Activated B cell treated with CpG ODN at 0.5 μM for 24 hours (primary cell): ENCODE data around the gene CERS1. TPM values are rescaled to one million over a fixed set of nuclear protein-coding genes. Genes with fewer than 3 reads are reported as not detected.
A peak's percentile ranks its signal among the peaks of the same experiment; 100 is the strongest.

ENCODE experiments used
- ATAC-seq: fragments of 200-7000 bp; cut with Tn5 transposase; one replicate; pipeline ENCODE4 v1.10.0; 2021; ENCODE audit warnings: low read depth, mild to moderate bottlenecking, moderate library complexity
- CTCF ChIA-PET: fragments of 350-600 bp; sonication (Branson Sonifier 250); formaldehyde crosslinking; loops from one replicate; lab custom pipeline; 2021; ENCODE audit warnings: antibody characterized with exemption; lab: Charles Lee
- POLR2A ChIA-PET: fragments of 350-600 bp; sonication (Branson Sonifier 250); formaldehyde crosslinking; loops from one replicate; lab custom pipeline; 2021; ENCODE audit warnings: antibody characterized with exemption; lab: Charles Lee
- DNase-seq: peaks from one replicate; pipeline ENCODE4 v3.0.0; 2022
- H3K27ac Mint-ChIP-seq: one replicate; pipeline ENCODE4 v1.8.0; 2020; ENCODE audit warnings: mixed read lengths
- H3K27me3 Mint-ChIP-seq: one replicate; pipeline ENCODE4 v1.8.0; 2021; ENCODE audit warnings: mixed read lengths
- H3K36me3 Mint-ChIP-seq: one replicate; pipeline ENCODE4 v1.8.0; 2021; ENCODE audit warnings: low read depth, mixed read lengths
- H3K4me1 Mint-ChIP-seq: one replicate; pipeline ENCODE4 v1.8.0; 2021; ENCODE audit warnings: mixed read lengths
- H3K4me3 Mint-ChIP-seq: one replicate; pipeline ENCODE4 v1.8.0; 2020; ENCODE audit warnings: mild to moderate bottlenecking, mixed read lengths
- H3K9me3 Mint-ChIP-seq: one replicate; pipeline ENCODE4 v1.8.0; 2020; ENCODE audit warnings: mixed read lengths
- intact Hi-C: fragments of 100-400 bp; cut with micrococcal nuclease; formaldehyde crosslinking; loops from one replicate; pipeline ENCODE4 v1.15.1; 2024
- total RNA-seq: library from RNA; stranded (reverse); gene quantifications from 2 replicates; pipeline ENCODE4 v1.2.3, GENCODE V29; 2022
- TF ChIP-seq, protein P1 (sequence below): fragments of 200-600 bp; IDR thresholded peaks from one replicate; pipeline ENCODE4 v1.8.0; 2022; ENCODE audit warnings: antibody characterized with exemption, mild to moderate bottlenecking

The CERS1 gene
- total RNA-seq, 1 donor from 2014 or later = not detected

DNA sequence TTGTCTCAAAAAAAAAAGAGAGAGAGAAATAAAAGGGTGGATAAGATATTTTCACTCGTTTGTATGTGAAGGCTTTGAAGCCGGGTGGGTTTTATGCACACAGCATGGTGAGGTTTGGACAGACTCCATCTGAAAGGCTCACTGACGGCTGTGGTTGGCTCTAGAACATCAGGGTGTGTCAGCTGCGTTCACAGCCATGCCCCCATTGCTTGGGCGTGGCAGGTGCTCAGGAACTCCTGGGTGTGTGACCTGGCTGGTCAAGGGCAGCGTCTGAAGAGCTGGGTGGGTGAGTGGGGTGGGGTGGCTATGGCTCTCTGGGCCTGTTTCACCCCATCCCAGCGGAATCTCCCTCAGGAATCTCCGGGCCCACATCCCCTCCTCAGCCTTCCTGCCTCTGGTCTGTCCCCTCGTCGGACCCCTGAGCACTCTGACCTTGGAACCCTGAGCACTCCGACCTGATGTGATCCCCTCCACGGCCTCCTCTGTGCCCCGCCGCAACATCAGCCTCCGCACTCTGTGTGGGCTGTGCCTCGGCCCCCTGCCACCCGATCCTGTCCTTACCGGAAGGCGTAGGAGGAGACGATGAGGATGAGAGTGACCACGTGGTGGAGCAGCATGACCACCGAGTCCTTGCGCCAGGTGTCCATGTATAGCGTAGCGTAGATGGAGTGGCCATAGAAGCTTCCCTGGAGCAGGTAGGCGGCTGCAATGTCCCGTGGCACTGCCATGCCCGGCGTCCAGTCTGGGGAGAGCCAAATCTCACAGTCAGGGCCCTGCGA, 12.2 kb downstream of the CERS1 start:
- no peak overlapping the region for H3K4me3 Mint-ChIP-seq
- no peaks in the 10 kb centered on the region for H3K9me3 Mint-ChIP-seq
- no peaks in the 10 kb centered on the region for H3K36me3 Mint-ChIP-seq
- ChIA-PET CTCF (no interaction called here), POLR2A (no interaction called here)
- DNase-seq (no peak), ATAC-seq (no peak)
- TF ChIP-seq, protein P1, sequence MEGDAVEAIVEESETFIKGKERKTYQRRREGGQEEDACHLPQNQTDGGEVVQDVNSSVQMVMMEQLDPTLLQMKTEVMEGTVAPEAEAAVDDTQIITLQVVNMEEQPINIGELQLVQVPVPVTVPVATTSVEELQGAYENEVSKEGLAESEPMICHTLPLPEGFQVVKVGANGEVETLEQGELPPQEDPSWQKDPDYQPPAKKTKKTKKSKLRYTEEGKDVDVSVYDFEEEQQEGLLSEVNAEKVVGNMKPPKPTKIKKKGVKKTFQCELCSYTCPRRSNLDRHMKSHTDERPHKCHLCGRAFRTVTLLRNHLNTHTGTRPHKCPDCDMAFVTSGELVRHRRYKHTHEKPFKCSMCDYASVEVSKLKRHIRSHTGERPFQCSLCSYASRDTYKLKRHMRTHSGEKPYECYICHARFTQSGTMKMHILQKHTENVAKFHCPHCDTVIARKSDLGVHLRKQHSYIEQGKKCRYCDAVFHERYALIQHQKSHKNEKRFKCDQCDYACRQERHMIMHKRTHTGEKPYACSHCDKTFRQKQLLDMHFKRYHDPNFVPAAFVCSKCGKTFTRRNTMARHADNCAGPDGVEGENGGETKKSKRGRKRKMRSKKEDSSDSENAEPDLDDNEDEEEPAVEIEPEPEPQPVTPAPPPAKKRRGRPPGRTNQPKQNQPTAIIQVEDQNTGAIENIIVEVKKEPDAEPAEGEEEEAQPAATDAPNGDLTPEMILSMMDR = no peak
- no peaks in the 10 kb centered on the region for H3K4me1 Mint-ChIP-seq
- H3K27me3 Mint-ChIP-seq = peaks cover 4% of the 10 kb centered on the region
- intact Hi-C loops = no loop called here
- H3K27ac Mint-ChIP-seq = no peak overlapping the region

DNA sequence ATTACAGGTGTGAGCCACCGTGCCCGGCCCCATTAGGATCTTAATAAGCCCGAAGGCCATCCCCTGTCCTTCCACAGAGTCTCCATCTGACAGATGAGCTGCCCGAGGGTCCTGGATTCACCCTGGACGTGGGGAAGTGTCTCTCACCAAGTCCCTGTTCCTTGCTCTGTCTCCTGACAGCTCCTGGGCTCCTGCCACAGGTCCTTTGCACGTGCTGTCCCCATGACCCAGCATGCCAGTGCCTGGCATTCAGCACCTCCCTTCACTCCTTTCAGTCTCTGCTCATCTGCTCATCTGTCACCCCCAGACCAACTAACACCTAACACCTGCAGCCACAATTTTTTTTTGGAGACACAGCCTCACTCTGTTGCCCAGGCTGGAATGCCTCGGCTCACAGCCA, 14.5 kb downstream of the CERS1 start:
- ChIA-PET CTCF (no interaction called here), POLR2A (interaction anchor here (0.7 kb wide), 1 partner anchor 441 kb away, joined by 4 read pairs; no protein-coding TSS in a partner anchor)
- TF ChIP-seq, protein P1 = no peak

DNA sequence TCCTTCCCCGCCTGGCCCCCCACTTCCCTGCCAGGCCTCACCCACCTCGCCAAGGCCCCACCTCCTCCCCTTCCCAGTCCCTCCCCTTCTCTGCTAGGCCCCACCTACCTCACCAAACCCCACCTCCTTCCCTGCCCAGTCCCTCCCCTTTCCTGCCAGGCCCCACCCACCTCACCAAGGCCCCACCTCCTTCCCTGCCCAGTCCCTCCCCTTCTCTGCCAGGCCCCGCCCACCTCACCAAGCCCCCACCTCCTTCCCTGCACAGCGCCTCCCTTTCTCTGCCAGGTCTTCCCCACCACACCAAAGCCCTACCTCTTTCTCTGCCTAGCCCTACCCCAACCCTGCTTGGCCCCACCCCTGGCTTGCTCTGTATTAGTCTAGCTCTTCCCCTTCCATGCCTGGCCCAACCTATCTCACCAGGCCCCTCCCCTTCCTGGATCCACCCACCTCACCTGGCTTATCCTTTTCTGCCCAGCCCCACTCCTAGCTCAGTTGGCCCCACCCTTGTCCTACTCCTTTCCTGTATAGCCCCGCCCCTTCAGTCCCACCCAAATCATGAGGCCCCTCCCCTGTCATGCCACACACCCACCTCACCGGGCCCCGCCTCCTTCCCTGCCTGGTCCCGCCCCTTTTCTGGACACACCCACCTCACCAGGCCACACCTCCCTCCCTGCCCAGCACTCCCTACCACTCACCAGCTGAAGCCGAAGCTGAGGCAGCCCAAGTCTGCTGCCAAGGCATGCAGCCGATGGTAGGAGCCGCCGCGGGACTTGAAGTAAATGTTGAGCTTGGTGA, 16.2 kb downstream of the CERS1 start:
- intact Hi-C loops = no loop called here
- Mint-ChIP-seq H3K27ac (no peak overlapping the region), H3K4me3 (no peak overlapping the region), H3K27me3 (no peaks in the 10 kb centered on the region), H3K36me3 (no peaks in the 10 kb centered on the region), H3K9me3 (peaks cover 3% of the 10 kb centered on the region), H3K4me1 (no peaks in the 10 kb centered on the region)
- TF ChIP-seq, protein P1 = no peak
- ATAC-seq (peak; percentile 57), DNase-seq (no peak)
- ChIA-PET CTCF (no interaction called here), POLR2A (no interaction called here)

More for the DNA sequence above, 14.5 kb downstream of the CERS1 start:
- Mint-ChIP-seq H3K9me3 (peaks cover 3% of the 10 kb centered on the region), H3K4me1 (no peaks in the 10 kb centered on the region), H3K27ac (no peak overlapping the region), H3K27me3 (no peaks in the 10 kb centered on the region), H3K4me3 (no peak overlapping the region), H3K36me3 (no peaks in the 10 kb centered on the region)
- ATAC-seq (no peak), DNase-seq (no peak)
- intact Hi-C loops = no loop called here

DNA sequence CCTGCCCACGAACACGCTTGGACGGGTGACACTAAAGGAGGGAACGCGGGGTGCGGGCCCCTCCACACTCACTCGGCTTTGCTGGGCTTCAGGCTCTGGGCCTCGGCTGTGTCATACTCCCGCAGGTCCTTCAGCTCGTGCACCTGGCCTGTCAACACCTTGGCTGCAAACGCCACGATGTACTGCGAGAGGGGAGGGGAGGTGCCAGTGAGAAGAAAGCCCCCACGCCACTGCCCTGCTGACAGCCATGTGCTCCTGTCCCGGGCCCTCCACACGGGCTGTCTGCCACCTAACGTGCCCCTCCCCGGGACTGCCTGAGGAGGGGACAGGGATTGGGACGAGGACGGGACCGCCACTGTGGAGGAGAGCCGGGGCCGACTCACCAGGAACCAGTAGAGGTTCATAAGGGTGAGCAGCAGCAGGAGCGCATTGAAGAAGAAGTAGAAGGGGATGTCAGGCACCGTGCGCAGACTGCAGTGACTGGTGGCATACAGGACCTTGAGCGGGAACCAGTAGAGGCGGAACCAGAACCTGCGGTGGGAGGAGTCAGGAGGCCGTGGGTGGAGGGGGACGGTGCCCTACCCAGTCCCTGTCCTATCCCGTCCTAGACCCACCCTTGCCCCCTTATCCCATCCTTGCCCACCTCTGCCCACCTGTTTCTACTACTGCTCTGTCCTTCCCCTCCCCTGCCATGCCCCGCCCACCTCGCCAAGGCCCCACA, 16.9 kb downstream of the CERS1 start:
- no peaks in the 10 kb centered on the region for H3K4me1 Mint-ChIP-seq
- peaks cover 3% of the 10 kb centered on the region for H3K9me3 Mint-ChIP-seq
- no peak overlapping the region for H3K27ac Mint-ChIP-seq
- peaks cover 4% of the 10 kb centered on the region for H3K27me3 Mint-ChIP-seq
- H3K36me3 Mint-ChIP-seq = no peaks in the 10 kb centered on the region
- POLR2A ChIA-PET = no interaction called here
- DNase-seq (no peak), ATAC-seq (no peak)
- H3K4me3 Mint-ChIP-seq = no peak overlapping the region
- TF ChIP-seq, protein P1 = no peak
- intact Hi-C loops = no loop called here
- CTCF ChIA-PET = no interaction called here
